ENCODE data around the gene CHORDC1. TPM values are rescaled to one million over a fixed set of nuclear protein-coding genes. Genes with fewer than 3 reads are reported as not detected.

CHORDC1 gene
- total and polyA plus RNA-seq, 2 of the 8 experiments (the other 6 are each of a cell fraction or from before 2014, with no cell fraction given), result 28.9 to 97.1 TPM

- H2BK12ac ChIP-seq (ENCODE audit: low read depth, low read length), result no peak overlapping the region
- H3K27me3 ChIP-seq (replicated peaks in 1 of 4; ENCODE audit: control insufficient read depth in 3 of 4, extremely low read depth in 1 of 4, insufficient read depth in 3 of 4, low read length in 3 of 4), result no peaks in the 10 kb centered on the region
- no peak overlapping the region for H3K56ac ChIP-seq (replicated peaks; ENCODE audit: insufficient read length, low read depth, low read length)
- no peak overlapping the region for H2BK120ac ChIP-seq (replicated peaks; ENCODE audit: low read depth, low read length)
- H2BK5ac ChIP-seq (ENCODE audit: low read depth, low read length), result no peak overlapping the region
- no peak overlapping the region for H3K27ac ChIP-seq (ENCODE audit: low read depth, low read length)
- peaks cover 4 to 51% (median 17%) of the 10 kb centered on the region in 4 experiments; a peak in 7 of 8 replicates for H3K36me3 ChIP-seq (ENCODE audit: control insufficient read depth in 2 of 4, insufficient read depth in 4 of 4, low read length in 3 of 4)
- no peaks in the 10 kb centered on the region for H3K79me1 ChIP-seq (ENCODE audit: low read depth, low read length)
- no peak overlapping the region for H3K14ac ChIP-seq (ENCODE audit: insufficient read length)
- H3K9me3 ChIP-seq (ENCODE audit: insufficient read depth in 2 of 2, low read depth in 1 of 2, low read length in 1 of 2), result no peaks in the 10 kb centered on the region
- H2BK15ac ChIP-seq (ENCODE audit: low read length), result no peak overlapping the region
- H3K18ac ChIP-seq (ENCODE audit: extremely low read depth, low read length), result no peak overlapping the region
- H2AFZ ChIP-seq (ENCODE audit: low read length), result no peak overlapping the region
- 87% methylated on average over 13 of the region's 13 CpGs; no CpG with 5 or more reads in 1 of the 2 experiments for WGBS, 2 experiments (ENCODE audit: extremely low coverage in 1 of 2, insufficient coverage in 1 of 2, insufficient read length in 1 of 2, insufficient replicate concordance in 2 of 2, low coverage in 1 of 2, low lambda C conversion rate in 2 of 2, missing lambda C conversion rate in 1 of 2)
- peaks cover 0 to 2% of the 10 kb centered on the region in 2 experiments for H4K20me1 ChIP-seq (replicated peaks in 1 of 2; ENCODE audit: control insufficient read depth in 1 of 2, insufficient read depth in 2 of 2, low read length in 2 of 2)
- no peak overlapping the region for H3K9ac ChIP-seq (replicated peaks in 1 of 4; ENCODE audit: extremely low read depth in 1 of 4, low read depth in 3 of 4, low read length in 3 of 4)
- no peak overlapping the region for H4K91ac ChIP-seq (replicated peaks; ENCODE audit: insufficient read length, low read length)
- H3K79me2 ChIP-seq (ENCODE audit: control insufficient read depth in 1 of 2, insufficient read depth in 2 of 2, low read length in 2 of 2), result no peaks in the 10 kb centered on the region
- CTCF ChIA-PET (ENCODE audit: partially characterized antibody), result interaction anchor here (0.5 to 2.1 kb wide), 26 partner anchors 9 to 894 kb away, joined by 3 to 16 read pairs (median 4); no protein-coding TSS in a partner anchor
- no peak overlapping the region for H2AK5ac ChIP-seq (ENCODE audit: low read depth, low read length)
- no peak overlapping the region for H4K8ac ChIP-seq (ENCODE audit: extremely low read depth, insufficient read depth, low read length)
- POLR2A ChIA-PET (ENCODE audit: partially characterized antibody), result no interaction called here
- DNase-seq (ENCODE audit: low read depth in 1 of 2, low spot score in 2 of 2) (no peak), FAIRE-seq (no peak)
- TF ChIP-seq KDM1A (IDR thresholded peaks at IDR 0.05; ENCODE audit: borderline replicate concordance, low read length), result no peak
- no peak for TF ChIP-seq BACH1 (IDR thresholded peaks at IDR 0.05; ENCODE audit: low read length)
- TF ChIP-seq BRCA1 (IDR thresholded peaks at IDR 0.05; ENCODE audit: low read depth, low read length), result no peak
- TF ChIP-seq BCL11A (IDR thresholded peaks at IDR 0.05; ENCODE audit: low read depth in 2 of 2, low read length in 2 of 2), result no peak
- TF ChIP-seq RBBP5 (IDR thresholded peaks at IDR 0.05; ENCODE audit: borderline replicate concordance, low read depth, low read length), result no peak
- TF ChIP-seq TCF12 (IDR thresholded peaks at IDR 0.05; ENCODE audit: low read depth, low read length), result no peak
- TF ChIP-seq CHD1 (IDR thresholded peaks at IDR 0.05; ENCODE audit: low read depth, low read length), result no peak
- TF ChIP-seq MAFK (IDR thresholded peaks at IDR 0.05; ENCODE audit: low read depth, low read length), result no peak
- TF ChIP-seq HDAC6 (IDR thresholded peaks at IDR 0.05; ENCODE audit: low read depth, low read length), result no peak
- TF ChIP-seq NRF1 (IDR thresholded peaks at IDR 0.05; ENCODE audit: low read depth, low read length), result no peak
- H4K5ac ChIP-seq (ENCODE audit: insufficient read length, low read depth, low read length), result no peak overlapping the region
- H3K23ac ChIP-seq (ENCODE audit: insufficient read length), result no peak overlapping the region
- H3K23me2 ChIP-seq (ENCODE audit: low read depth, low read length), result no peaks in the 10 kb centered on the region
- H2BK20ac ChIP-seq (ENCODE audit: low read length), result no peak overlapping the region
- H3K4ac ChIP-seq (replicated peaks; ENCODE audit: insufficient read length, low read depth, low read length), result no peak overlapping the region
- no peak overlapping the region for H3K4me3 ChIP-seq (ENCODE audit: extremely low read depth in 1 of 4, insufficient read depth in 2 of 4, low read depth in 3 of 4, low read length in 4 of 4)
- no peaks in the 10 kb centered on the region for H3K4me1 ChIP-seq (replicated peaks in 1 of 4; ENCODE audit: control insufficient read depth in 3 of 4, insufficient read depth in 4 of 4, low read length in 3 of 4)
- no peak overlapping the region for H3K4me2 ChIP-seq (ENCODE audit: insufficient read depth in 1 of 2, low read depth in 2 of 2, low read length in 2 of 2)
Observed at GRCh38 chr11:90204407-90204806, 18.4 kb downstream of the CHORDC1 start.
